ENCODE data around the gene SUCO. TPM values are rescaled to one million over a fixed set of nuclear protein-coding genes. Genes with fewer than 3 reads are reported as not detected.

SUCO gene
- total RNA-seq, 1 experiment from 2014 or later: 37.7 TPM

DNA sequence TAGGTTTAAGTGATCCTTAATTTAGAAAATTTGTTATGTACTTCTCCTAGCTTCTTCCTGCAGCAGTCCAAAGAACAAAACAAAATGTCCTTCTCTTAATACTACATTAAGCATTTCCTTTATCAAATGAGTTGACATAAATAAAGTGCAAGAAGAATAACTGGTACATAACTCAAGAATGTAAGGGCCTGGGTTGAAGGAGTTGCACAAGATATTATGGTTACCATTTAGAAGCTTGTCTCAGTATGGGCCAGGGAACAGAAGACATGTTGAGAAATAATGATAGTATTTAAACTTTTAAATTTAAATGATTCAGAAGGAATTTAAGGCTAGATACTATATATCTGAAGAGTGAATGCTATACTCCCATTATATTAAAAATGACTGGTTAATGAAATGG is 23.5 kb downstream of the SUCO start:
- Histone ChIP-seq H3K79me1 (ENCODE audit: insufficient read depth, low read depth, low read length, poor library complexity, severe bottlenecking) (no peaks in the 10 kb centered on the region), H2BK15ac (ENCODE audit: low read depth, low read length) (no peak overlapping the region), H2BK120ac (ENCODE audit: low read depth, low read length, poor library complexity, severe bottlenecking) (no peak overlapping the region), H3K4me2 (ENCODE audit: insufficient read depth, insufficient read length, low read length) (no peak overlapping the region), H3K4me1 (ENCODE audit: insufficient read depth, low read length) (no peaks in the 10 kb centered on the region), H2BK20ac (ENCODE audit: low read depth, low read length, poor library complexity, severe bottlenecking) (no peak overlapping the region), H4K91ac (ENCODE audit: insufficient read length, low read depth, low read length) (no peak overlapping the region), H2BK12ac (ENCODE audit: insufficient read length, low read depth, low read length) (no peak overlapping the region), H3K4ac (ENCODE audit: low read depth, low read length) (no peak overlapping the region), H4K8ac (replicated peaks; ENCODE audit: insufficient read length, low read depth, low read length) (no peak overlapping the region), H3K9ac (ENCODE audit: extremely low read depth, insufficient read length, low read length) (no peak overlapping the region), H4K20me1 (ENCODE audit: control insufficient read depth, insufficient read depth, insufficient read length) (no peaks in the 10 kb centered on the region), H3K56ac (ENCODE audit: insufficient read length, low read depth, low read length) (no peak overlapping the region), H3K27me3 (ENCODE audit: insufficient read depth, low read length) (no peaks in the 10 kb centered on the region), H3K27ac (ENCODE audit: insufficient read length, low read depth, low read length) (no peak overlapping the region), H2BK5ac (ENCODE audit: insufficient read length, low read length) (no peak overlapping the region), H3T11ph (ENCODE audit: low read length) (no peak overlapping the region), H2AFZ (ENCODE audit: low read length) (no peak overlapping the region), H3K14ac (ENCODE audit: insufficient read depth, low read length) (no peak overlapping the region), H3K79me2 (ENCODE audit: insufficient read depth, low read length) (no peaks in the 10 kb centered on the region), H3K23ac (ENCODE audit: insufficient read length, low read depth, low read length) (no peak overlapping the region), H2AK5ac (ENCODE audit: insufficient read length, low read length) (no peak overlapping the region), H4K5ac (ENCODE audit: insufficient read length, low read depth, low read length) (no peak overlapping the region), H3K23me2 (ENCODE audit: insufficient read length, low read depth, low read length, poor library complexity, severe bottlenecking) (no peaks in the 10 kb centered on the region), H3K9me3 (ENCODE audit: control insufficient read depth, low read depth, low read length) (no peaks in the 10 kb centered on the region), H3K18ac (ENCODE audit: insufficient read length, low read depth, low read length) (no peak overlapping the region)
- Mint-ChIP-seq H3K9me3 (no peaks in the 10 kb centered on the region), H3K36me3 (ENCODE audit: insufficient read depth in 1 of 3, low read depth in 3 of 3) (peaks cover 20 to 53% (median 52%) of the 10 kb centered on the region in 3 experiments; a peak in 6 of 7 replicates), H3K4me3 (no peak overlapping the region), H3K27ac (no peak overlapping the region), H3K4me1 (no peaks in the 10 kb centered on the region), H3K27me3 (ENCODE audit: low read depth) (no peaks in the 10 kb centered on the region)
- DNase-seq: no peak
- TF ChIP-seq, protein P1, sequence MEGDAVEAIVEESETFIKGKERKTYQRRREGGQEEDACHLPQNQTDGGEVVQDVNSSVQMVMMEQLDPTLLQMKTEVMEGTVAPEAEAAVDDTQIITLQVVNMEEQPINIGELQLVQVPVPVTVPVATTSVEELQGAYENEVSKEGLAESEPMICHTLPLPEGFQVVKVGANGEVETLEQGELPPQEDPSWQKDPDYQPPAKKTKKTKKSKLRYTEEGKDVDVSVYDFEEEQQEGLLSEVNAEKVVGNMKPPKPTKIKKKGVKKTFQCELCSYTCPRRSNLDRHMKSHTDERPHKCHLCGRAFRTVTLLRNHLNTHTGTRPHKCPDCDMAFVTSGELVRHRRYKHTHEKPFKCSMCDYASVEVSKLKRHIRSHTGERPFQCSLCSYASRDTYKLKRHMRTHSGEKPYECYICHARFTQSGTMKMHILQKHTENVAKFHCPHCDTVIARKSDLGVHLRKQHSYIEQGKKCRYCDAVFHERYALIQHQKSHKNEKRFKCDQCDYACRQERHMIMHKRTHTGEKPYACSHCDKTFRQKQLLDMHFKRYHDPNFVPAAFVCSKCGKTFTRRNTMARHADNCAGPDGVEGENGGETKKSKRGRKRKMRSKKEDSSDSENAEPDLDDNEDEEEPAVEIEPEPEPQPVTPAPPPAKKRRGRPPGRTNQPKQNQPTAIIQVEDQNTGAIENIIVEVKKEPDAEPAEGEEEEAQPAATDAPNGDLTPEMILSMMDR (conservative IDR thresholded peaks at IDR 0.05): no peak

Data from H9 (cell line).